Mucosa of stomach (tissue), 1 donor: ENCODE measurements around the gene PSD4.
"Not testable (repeated sequence)": the region's sequence is repeated elsewhere in the genome, so short reads cannot be mapped to it uniquely, and the experiment has no call there.

Source experiments
- H3K27me3 ChIP-seq: one replicate; pipeline ENCODE4 v1.7.0; 2013; ENCODE audit warnings: mild to moderate bottlenecking, low read length; ENCODE audit not compliant: control insufficient read depth, insufficient read depth
- H3K36me3 ChIP-seq: one replicate; pipeline ENCODE4 v1.7.0; 2013; ENCODE audit warnings: low read length; ENCODE audit not compliant: control insufficient read depth, insufficient read depth
- H3K4me1 ChIP-seq: one replicate; pipeline ENCODE4 v1.7.0; 2013; ENCODE audit warnings: mild to moderate bottlenecking, low read length; ENCODE audit not compliant: control insufficient read depth, insufficient read depth
- H3K4me3 ChIP-seq: one replicate; pipeline ENCODE4 v1.7.0; 2013; ENCODE audit warnings: low read length
- H3K9ac ChIP-seq: one replicate; pipeline ENCODE4 v1.7.0; 2013; ENCODE audit warnings: mild to moderate bottlenecking, low read length, moderate library complexity
- H3K9me3 ChIP-seq: one replicate; pipeline ENCODE4 v1.7.0; 2013; ENCODE audit warnings: mild to moderate bottlenecking, low read length, moderate library complexity; ENCODE audit not compliant: control insufficient read depth
- donor health status: Pancreatic carcinoma.

PSD4 gene

GRCh38 chr2:113228351-113228750, 54.6 kb downstream of the PSD4 start:
- H3K27me3 ChIP-seq = no peaks in the 10 kb centered on the region
- H3K9me3 ChIP-seq = no peaks in the 10 kb centered on the region
- no peak overlapping the region for H3K4me3 ChIP-seq
- peaks cover 15% of the 10 kb centered on the region for H3K4me1 ChIP-seq
- H3K36me3 ChIP-seq = no peaks in the 10 kb centered on the region
- H3K9ac ChIP-seq = no peak overlapping the region

GRCh38 chr2:113228991-113229716, 55.4 kb downstream of the PSD4 start:
- H3K9ac ChIP-seq = no peak overlapping the region
- no peaks in the 10 kb centered on the region for H3K9me3 ChIP-seq
- H3K36me3 ChIP-seq = no peaks in the 10 kb centered on the region
- H3K4me3 ChIP-seq = no peak overlapping the region
- peaks cover 15% of the 10 kb centered on the region for H3K4me1 ChIP-seq
- no peaks in the 10 kb centered on the region for H3K27me3 ChIP-seq

- Histone ChIP-seq H3K4me3 (no peak overlapping the region), H3K4me1 (peaks cover 15% of the 10 kb centered on the region), H3K9ac (no peak overlapping the region), H3K9me3 (no peaks in the 10 kb centered on the region), H3K36me3 (no peaks in the 10 kb centered on the region), H3K27me3 (no peaks in the 10 kb centered on the region)
Observed at GRCh38 chr2:113229795-113230194, 56.0 kb downstream of the PSD4 start.

GRCh38 chr2:113230531-113230930, 56.8 kb downstream of the PSD4 start:
- H3K9me3 ChIP-seq = no peaks in the 10 kb centered on the region
- no peaks in the 10 kb centered on the region for H3K27me3 ChIP-seq
- no peaks in the 10 kb centered on the region for H3K36me3 ChIP-seq
- peaks cover 9% of the 10 kb centered on the region for H3K4me1 ChIP-seq
- no peak overlapping the region for H3K4me3 ChIP-seq
- no peak overlapping the region for H3K9ac ChIP-seq

- H3K4me1 ChIP-seq = peaks cover 9% of the 10 kb centered on the region
- H3K9ac ChIP-seq = no peak overlapping the region
- no peaks in the 10 kb centered on the region for H3K36me3 ChIP-seq
- H3K4me3 ChIP-seq = no peak overlapping the region
- H3K27me3 ChIP-seq = no peaks in the 10 kb centered on the region
- H3K9me3 ChIP-seq = no peaks in the 10 kb centered on the region
Observed at GRCh38 chr2:113231064-113231463, 57.3 kb downstream of the PSD4 start.

- Histone ChIP-seq H3K27me3 (no peaks in the 10 kb centered on the region), H3K36me3 (no peaks in the 10 kb centered on the region), H3K9ac (no peak overlapping the region), H3K4me1 (peaks cover 9% of the 10 kb centered on the region), H3K4me3 (no peak overlapping the region), H3K9me3 (no peaks in the 10 kb centered on the region)
Observed at GRCh38 chr2:113232123-113232522, 58.4 kb downstream of the PSD4 start.

- Histone ChIP-seq H3K27me3 (no peaks in the 10 kb centered on the region), H3K4me1 (peaks cover 9% of the 10 kb centered on the region), H3K36me3 (no peaks in the 10 kb centered on the region), H3K9me3 (no peaks in the 10 kb centered on the region), H3K9ac (no peak overlapping the region), H3K4me3 (no peak overlapping the region)
Observed at GRCh38 chr2:113232740-113233139, 59.0 kb downstream of the PSD4 start.

GRCh38 chr2:113233593-113234550, 60.1 kb downstream of the PSD4 start:
- H3K4me3 ChIP-seq = no peak overlapping the region
- H3K27me3 ChIP-seq = no peaks in the 10 kb centered on the region
- H3K9ac ChIP-seq = no peak overlapping the region
- H3K36me3 ChIP-seq = no peaks in the 10 kb centered on the region
- H3K4me1 ChIP-seq = peaks cover 9% of the 10 kb centered on the region
- no peaks in the 10 kb centered on the region for H3K9me3 ChIP-seq

GRCh38 chr2:113234721-113235346, 61.1 kb downstream of the PSD4 start:
- Histone ChIP-seq H3K27me3 (no peaks in the 10 kb centered on the region), H3K4me3 (no peak overlapping the region), H3K4me1 (peaks cover 13% of the 10 kb centered on the region), H3K9ac (peak overlapping the region; percentile 74), H3K9me3 (no peaks in the 10 kb centered on the region), H3K36me3 (no peaks in the 10 kb centered on the region)

GRCh38 chr2:113235347-113236226, 61.8 kb downstream of the PSD4 start:
- H3K4me3 ChIP-seq = peak overlapping the region; percentile 39
- not testable (repeated sequence) for H3K9me3 ChIP-seq, H3K36me3 ChIP-seq, H3K27me3 ChIP-seq
- H3K9ac ChIP-seq = peak overlapping the region; percentile 74
- H3K4me1 ChIP-seq = peaks cover 21% of the 10 kb centered on the region

- no peak overlapping the region for H3K4me3 ChIP-seq
- peak overlapping the region; percentile 35 for H3K9ac ChIP-seq
Observed at GRCh38 chr2:113236367-113237159, 62.8 kb downstream of the PSD4 start.

More at GRCh38 chr2:113236367-113237159, 62.8 kb downstream of the PSD4 start:
- no peaks in the 10 kb centered on the region for H3K9me3 ChIP-seq
- no peaks in the 10 kb centered on the region for H3K27me3 ChIP-seq
- H3K4me1 ChIP-seq = peaks cover 30% of the 10 kb centered on the region
- no peaks in the 10 kb centered on the region for H3K36me3 ChIP-seq
